GM23338 (cell line): ENCODE measurements around the gene UBE2G1. TPM values are rescaled to one million over a fixed set of nuclear protein-coding genes. Genes with fewer than 3 reads are reported as not detected.
A peak's percentile ranks its signal among the peaks of the same experiment; 100 is the strongest.

Experiments
- ATAC-seq: fragments of 200-7000 bp; cut with Tn5 transposase; 3 replicates; pipeline ENCODE4 v1.9.1; 2020
- DNase-seq: peaks from one replicate; pipeline ENCODE4 v3.0.0-alpha.2; 2015; ENCODE audit warnings: low spot score
- H2AFZ ChIP-seq: fragments of 200-600 bp; sonication (generic); 2 replicates; pipeline ENCODE4 v1.8.0; 2016; ENCODE audit warnings: antibody characterized with exemption, mild to moderate bottlenecking, moderate library complexity
- H3F3A ChIP-seq: fragments of 200-600 bp; sonication (generic); replicated peaks from 2 replicates; pipeline ENCODE4 v1.8.0; 2017; ENCODE audit warnings: antibody characterized with exemption, mixed run types, low read depth
- H3K27ac ChIP-seq: fragments of 200-600 bp; sonication (generic); 2 replicates; pipeline ENCODE4 v1.6.1; 2016; ENCODE audit warnings: low read depth
- H3K27me3 ChIP-seq: fragments of 200-600 bp; sonication (generic); 2 replicates; pipeline ENCODE4 v1.8.0; 2016; ENCODE audit warnings: mild to moderate bottlenecking, mixed run types, moderate library complexity; ENCODE audit not compliant: insufficient read depth
- H3K36me3 ChIP-seq: fragments of 200-600 bp; sonication (generic); 2 replicates; pipeline ENCODE4 v1.8.0; 2016; ENCODE audit warnings: mild to moderate bottlenecking; ENCODE audit not compliant: insufficient read depth
- H3K4me1 ChIP-seq: fragments of 200-600 bp; sonication (generic); 2 replicates; pipeline ENCODE4 v1.8.0; 2016; ENCODE audit warnings: mild to moderate bottlenecking, moderate library complexity; ENCODE audit not compliant: insufficient read depth
- H3K4me2 ChIP-seq: fragments of 200-600 bp; sonication (generic); 2 replicates; pipeline ENCODE4 v1.7.1; 2017; ENCODE audit warnings: mixed run types
- H3K4me3 ChIP-seq: fragments of 200-600 bp; sonication (generic); 2 replicates; pipeline ENCODE4 v1.6.1; 2016; ENCODE audit warnings: mixed run types
- H3K79me2 ChIP-seq: fragments of 200-600 bp; sonication (generic); replicated peaks from 2 replicates; pipeline ENCODE4 v1.8.0; 2017; ENCODE audit warnings: mild to moderate bottlenecking; ENCODE audit not compliant: insufficient read depth
- H3K9me2 ChIP-seq: fragments of 200-600 bp; sonication (generic); 2 replicates; pipeline ENCODE4 v1.8.0; 2017; ENCODE audit not compliant: insufficient read depth
- H4K20me1 ChIP-seq: fragments of 200-600 bp; sonication (generic); replicated peaks from 2 replicates; pipeline ENCODE4 v1.8.0; 2017; ENCODE audit warnings: mild to moderate bottlenecking; ENCODE audit not compliant: insufficient read depth
- H3K27ac Mint-ChIP-seq: 2 replicates; pipeline ENCODE4 v1.8.0; 2020; ENCODE audit warnings: inconsistent platforms, mild to moderate bottlenecking, moderate library complexity, mixed read lengths
- H3K27me3 Mint-ChIP-seq: 3 replicates; pipeline ENCODE4 v1.8.0; 2022; ENCODE audit warnings: low read depth, mild to moderate bottlenecking, moderate library complexity, mixed read lengths, inconsistent platforms; ENCODE audit not compliant: insufficient read depth, poor library complexity
- H3K36me3 Mint-ChIP-seq: 3 replicates; pipeline ENCODE4 v1.8.0; 2021; ENCODE audit warnings: low read depth, mild to moderate bottlenecking, inconsistent platforms, moderate library complexity, mixed read lengths
- H3K4me1 Mint-ChIP-seq: 3 replicates; pipeline ENCODE4 v1.8.0; 2020; ENCODE audit warnings: mild to moderate bottlenecking, inconsistent platforms, mixed read lengths
- H3K4me3 Mint-ChIP-seq: 3 replicates; pipeline ENCODE4 v1.8.0; 2021; ENCODE audit warnings: moderate library complexity, mild to moderate bottlenecking, inconsistent platforms, mixed read lengths
- H3K9me3 Mint-ChIP-seq: 3 replicates; pipeline ENCODE4 v1.8.0; 2020; ENCODE audit warnings: moderate library complexity, mild to moderate bottlenecking, inconsistent platforms, mixed read lengths
- EZH2 ChIP-seq: fragments of 200-600 bp; sonication (generic); IDR thresholded peaks from one replicate; pipeline ENCODE4 v1.8.0; 2017; ENCODE audit warnings: antibody characterized with exemption, mild to moderate bottlenecking, low read depth; ENCODE audit not compliant: unreplicated experiment
- EZH2phosphoT487 ChIP-seq: fragments of 200-600 bp; sonication (generic); IDR thresholded peaks from one replicate; pipeline ENCODE4 v1.8.1; 2018; ENCODE audit warnings: antibody characterized with exemption; ENCODE audit not compliant: unreplicated experiment
- JUNB ChIP-seq: IDR thresholded peaks from one replicate; pipeline ENCODE4 v1.6.1; 2016; ENCODE audit warnings: antibody characterized with exemption; ENCODE audit not compliant: unreplicated experiment
- NANOG ChIP-seq: IDR thresholded peaks from 2 replicates; pipeline ENCODE4 v1.6.1; 2016; ENCODE audit warnings: antibody characterized with exemption, borderline replicate concordance
- POLR2AphosphoS5 ChIP-seq: IDR thresholded peaks from 2 replicates; pipeline ENCODE4 v1.6.1; 2016; ENCODE audit warnings: antibody characterized with exemption, low read depth
- STAT1 ChIP-seq: IDR thresholded peaks from one replicate; pipeline ENCODE4 v1.6.1; 2016; ENCODE audit warnings: antibody characterized with exemption; ENCODE audit not compliant: unreplicated experiment
- ZNF114 ChIP-seq: fragments of 250-450 bp; sonication (Bioruptor Pico); IDR thresholded peaks from 2 replicates; pipeline ENCODE4 v1.5.0; 2020; ENCODE audit warnings: mild to moderate bottlenecking, moderate library complexity
- ZNF331 ChIP-seq: fragments of 250-450 bp; sonication (Bioruptor Pico); IDR thresholded peaks from 2 replicates; pipeline ENCODE4 v1.5.0; 2020; ENCODE audit warnings: low read depth, mild to moderate bottlenecking, moderate library complexity
- polyA plus RNA-seq: library from polyadenylated mRNA; unstranded; fragments of >200 nt; fragmentation: Nextera tagmentation; extraction: Ambion mirVana; gene quantifications from 2 replicates; pipeline ENCODE4 v1.2.1, GENCODE V29; 2016
- total RNA-seq: library from RNA; depleted of rRNA; stranded (reverse); fragments of >200 nt; shearing (Covaris generic); gene quantifications from 2 replicates; pipeline ENCODE4 v1.2.3, GENCODE V29; 2014
- TF ChIP-seq, protein P1 (sequence below): IDR thresholded peaks from one replicate; pipeline ENCODE4 v1.6.1; 2018; ENCODE audit warnings: antibody characterized with exemption; ENCODE audit not compliant: unreplicated experiment
- TF ChIP-seq, protein P2 (sequence below): IDR thresholded peaks from 2 replicates; pipeline ENCODE4 v1.6.1; 2016; ENCODE audit warnings: antibody characterized with exemption
- TF ChIP-seq, protein P3 (sequence below), 2 experiments: fragments of 200-600 bp in 1 of 2; sonication (generic) in 1 of 2; conservative IDR thresholded peaks; 2 replicates each; pipeline versions ENCODE4 v1.5.1 to v1.6.1; 2016 to 2017; ENCODE audit warnings: antibody characterized with exemption in 2 of 2, low read depth in 2 of 2, mild to moderate bottlenecking in 2 of 2, moderate library complexity in 1 of 2

The UBE2G1 gene
- total and polyA plus RNA-seq, 2 experiments from 2014 or later: 71.9 to 145 TPM

DNA sequence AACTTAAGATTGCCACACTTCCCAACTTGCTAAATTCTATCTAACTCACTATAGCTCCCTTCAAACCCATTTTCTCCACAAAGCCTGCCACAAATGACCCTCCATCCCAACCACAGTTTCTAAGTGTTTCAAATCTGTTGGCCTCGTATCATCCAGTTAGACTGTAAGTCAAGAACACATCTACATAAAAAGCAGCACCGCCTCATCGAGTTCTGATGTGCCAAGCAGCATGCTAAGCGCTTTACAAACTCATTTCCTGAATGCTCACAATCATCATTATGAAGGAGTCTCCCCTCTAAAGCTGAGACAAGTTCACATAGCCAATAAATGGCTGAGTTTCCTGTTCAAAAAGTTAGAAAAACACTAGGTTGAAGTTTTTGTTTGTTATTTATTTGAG lies 93.5 kb downstream of the UBE2G1 start:
- H3K4me3 ChIP-seq: no peak overlapping the region
- peaks cover 26% of the 10 kb centered on the region for H3K36me3 ChIP-seq
- DNase-seq (no peak), ATAC-seq (no peak)
- peaks cover 39% of the 10 kb centered on the region for H3K79me2 ChIP-seq
- no peaks in the 10 kb centered on the region for H3K9me2 ChIP-seq
- peaks cover 32% of the 10 kb centered on the region for H4K20me1 ChIP-seq
- no peak overlapping the region for H2AFZ ChIP-seq
- Mint-ChIP-seq H3K4me1 (peaks cover 7% of the 10 kb centered on the region; the same call in 2 of the 3 replicates), H3K27ac (peak overlapping the region; percentile 25), H3K9me3 (no peaks in the 10 kb centered on the region; the same call in 2 of the 3 replicates), H3K36me3 (peaks cover 55% of the 10 kb centered on the region; the same call in 2 of the 3 replicates), H3K4me3 (no peak overlapping the region), H3K27me3 (no peaks in the 10 kb centered on the region)
- no peaks in the 10 kb centered on the region for H3K27me3 ChIP-seq
- H3K4me1 ChIP-seq: no peaks in the 10 kb centered on the region
- H3F3A ChIP-seq: peaks cover 15% of the 10 kb centered on the region; the same call in 1 of the 2 replicates
- TF ChIP-seq, protein P1, sequence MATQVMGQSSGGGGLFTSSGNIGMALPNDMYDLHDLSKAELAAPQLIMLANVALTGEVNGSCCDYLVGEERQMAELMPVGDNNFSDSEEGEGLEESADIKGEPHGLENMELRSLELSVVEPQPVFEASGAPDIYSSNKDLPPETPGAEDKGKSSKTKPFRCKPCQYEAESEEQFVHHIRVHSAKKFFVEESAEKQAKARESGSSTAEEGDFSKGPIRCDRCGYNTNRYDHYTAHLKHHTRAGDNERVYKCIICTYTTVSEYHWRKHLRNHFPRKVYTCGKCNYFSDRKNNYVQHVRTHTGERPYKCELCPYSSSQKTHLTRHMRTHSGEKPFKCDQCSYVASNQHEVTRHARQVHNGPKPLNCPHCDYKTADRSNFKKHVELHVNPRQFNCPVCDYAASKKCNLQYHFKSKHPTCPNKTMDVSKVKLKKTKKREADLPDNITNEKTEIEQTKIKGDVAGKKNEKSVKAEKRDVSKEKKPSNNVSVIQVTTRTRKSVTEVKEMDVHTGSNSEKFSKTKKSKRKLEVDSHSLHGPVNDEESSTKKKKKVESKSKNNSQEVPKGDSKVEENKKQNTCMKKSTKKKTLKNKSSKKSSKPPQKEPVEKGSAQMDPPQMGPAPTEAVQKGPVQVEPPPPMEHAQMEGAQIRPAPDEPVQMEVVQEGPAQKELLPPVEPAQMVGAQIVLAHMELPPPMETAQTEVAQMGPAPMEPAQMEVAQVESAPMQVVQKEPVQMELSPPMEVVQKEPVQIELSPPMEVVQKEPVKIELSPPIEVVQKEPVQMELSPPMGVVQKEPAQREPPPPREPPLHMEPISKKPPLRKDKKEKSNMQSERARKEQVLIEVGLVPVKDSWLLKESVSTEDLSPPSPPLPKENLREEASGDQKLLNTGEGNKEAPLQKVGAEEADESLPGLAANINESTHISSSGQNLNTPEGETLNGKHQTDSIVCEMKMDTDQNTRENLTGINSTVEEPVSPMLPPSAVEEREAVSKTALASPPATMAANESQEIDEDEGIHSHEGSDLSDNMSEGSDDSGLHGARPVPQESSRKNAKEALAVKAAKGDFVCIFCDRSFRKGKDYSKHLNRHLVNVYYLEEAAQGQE: no peak
- TF ChIP-seq ZNF114 (CRISPR knock-in tag) (no peak), EZH2 (no peak), ZNF331 (no peak), JUNB (no peak), POLR2AphosphoS5 (no peak), STAT1 (no peak), EZH2phosphoT487 (no peak), NANOG (no peak)
- TF ChIP-seq, protein P2, sequence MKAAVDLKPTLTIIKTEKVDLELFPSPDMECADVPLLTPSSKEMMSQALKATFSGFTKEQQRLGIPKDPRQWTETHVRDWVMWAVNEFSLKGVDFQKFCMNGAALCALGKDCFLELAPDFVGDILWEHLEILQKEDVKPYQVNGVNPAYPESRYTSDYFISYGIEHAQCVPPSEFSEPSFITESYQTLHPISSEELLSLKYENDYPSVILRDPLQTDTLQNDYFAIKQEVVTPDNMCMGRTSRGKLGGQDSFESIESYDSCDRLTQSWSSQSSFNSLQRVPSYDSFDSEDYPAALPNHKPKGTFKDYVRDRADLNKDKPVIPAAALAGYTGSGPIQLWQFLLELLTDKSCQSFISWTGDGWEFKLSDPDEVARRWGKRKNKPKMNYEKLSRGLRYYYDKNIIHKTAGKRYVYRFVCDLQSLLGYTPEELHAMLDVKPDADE: no peak
- no peak overlapping the region for H3K4me2 ChIP-seq
- H3K27ac ChIP-seq: peak overlapping the region; percentile 66; the same call in 1 of the 2 replicates

- no peak for DNase-seq
- peaks cover 7% of the 10 kb centered on the region; the same call in 2 of the 3 replicates for H3K4me1 Mint-ChIP-seq
- H3K27ac ChIP-seq: no peak overlapping the region; the same call in 1 of the 2 replicates
Measured at GRCh38 chr17:4272213-4272971, 94.1 kb downstream of the UBE2G1 start.

More at GRCh38 chr17:4272213-4272971, 94.1 kb downstream of the UBE2G1 start:
- Histone ChIP-seq H2AFZ (no peak overlapping the region), H3K4me2 (no peak overlapping the region), H4K20me1 (peaks cover 36% of the 10 kb centered on the region), H3K9me2 (no peaks in the 10 kb centered on the region), H3K79me2 (peaks cover 34% of the 10 kb centered on the region), H3F3A (peaks cover 20% of the 10 kb centered on the region; the same call in 1 of the 2 replicates), H3K4me1 (no peaks in the 10 kb centered on the region), H3K36me3 (peaks cover 26% of the 10 kb centered on the region), H3K27me3 (no peaks in the 10 kb centered on the region), H3K4me3 (no peak overlapping the region)
- TF ChIP-seq EZH2phosphoT487 (no peak), EZH2 (no peak), POLR2AphosphoS5 (no peak), ZNF331 (no peak)
- TF ChIP-seq, protein P2: no peak
- TF ChIP-seq, protein P3, sequence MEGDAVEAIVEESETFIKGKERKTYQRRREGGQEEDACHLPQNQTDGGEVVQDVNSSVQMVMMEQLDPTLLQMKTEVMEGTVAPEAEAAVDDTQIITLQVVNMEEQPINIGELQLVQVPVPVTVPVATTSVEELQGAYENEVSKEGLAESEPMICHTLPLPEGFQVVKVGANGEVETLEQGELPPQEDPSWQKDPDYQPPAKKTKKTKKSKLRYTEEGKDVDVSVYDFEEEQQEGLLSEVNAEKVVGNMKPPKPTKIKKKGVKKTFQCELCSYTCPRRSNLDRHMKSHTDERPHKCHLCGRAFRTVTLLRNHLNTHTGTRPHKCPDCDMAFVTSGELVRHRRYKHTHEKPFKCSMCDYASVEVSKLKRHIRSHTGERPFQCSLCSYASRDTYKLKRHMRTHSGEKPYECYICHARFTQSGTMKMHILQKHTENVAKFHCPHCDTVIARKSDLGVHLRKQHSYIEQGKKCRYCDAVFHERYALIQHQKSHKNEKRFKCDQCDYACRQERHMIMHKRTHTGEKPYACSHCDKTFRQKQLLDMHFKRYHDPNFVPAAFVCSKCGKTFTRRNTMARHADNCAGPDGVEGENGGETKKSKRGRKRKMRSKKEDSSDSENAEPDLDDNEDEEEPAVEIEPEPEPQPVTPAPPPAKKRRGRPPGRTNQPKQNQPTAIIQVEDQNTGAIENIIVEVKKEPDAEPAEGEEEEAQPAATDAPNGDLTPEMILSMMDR (conservative IDR thresholded peaks at IDR 0.05; ENCODE audit: low read depth in 2 of 2): no peak
- TF ChIP-seq, protein P1: no peak
- Mint-ChIP-seq H3K4me3 (no peak overlapping the region), H3K27me3 (no peaks in the 10 kb centered on the region), H3K9me3 (no peaks in the 10 kb centered on the region; the same call in 2 of the 3 replicates), H3K36me3 (peaks cover 52% of the 10 kb centered on the region; the same call in 2 of the 3 replicates), H3K27ac (no peak overlapping the region; the same call in 1 of the 2 replicates)
- no peak for ATAC-seq
